Measurements from ENCODE around the gene APEX2. TPM values are rescaled to one million over a fixed set of nuclear protein-coding genes. Genes with fewer than 3 reads are reported as not detected.
A peak's percentile ranks its signal among the peaks of the same experiment; 100 is the strongest.

APEX2 gene
- total RNA-seq, 1 experiment from 2014 or later = 28.5 TPM

DNA sequence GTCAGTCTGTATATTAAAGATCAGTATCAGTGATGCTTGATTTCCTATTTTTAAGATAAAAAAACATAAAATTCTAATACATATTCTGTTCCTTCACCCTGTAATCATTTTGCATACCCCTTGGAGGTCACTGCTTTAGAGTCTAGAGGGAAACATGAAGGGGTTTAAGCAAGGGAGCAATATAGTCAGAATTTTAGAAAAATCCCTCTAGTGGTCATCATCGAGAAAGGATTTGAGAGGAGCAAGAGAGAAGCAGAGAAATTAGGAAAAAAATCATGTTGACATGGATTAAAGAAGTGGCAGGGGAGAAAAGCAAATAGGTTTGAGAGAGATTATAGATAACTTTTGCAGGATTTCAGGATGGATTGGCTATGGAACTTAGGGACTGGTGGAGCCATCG, 11.1 kb downstream of the APEX2 start:
- WGBS (ENCODE audit: extremely low coverage, insufficient read length, low lambda C conversion rate) = no CpG with 5 or more reads among the region's 2 CpGs
- Mint-ChIP-seq H3K27me3 (ENCODE audit: low read depth) (no peaks in the 10 kb centered on the region; the same call in 1 of the 2 replicates), H3K4me1 (peaks cover 0 to 4% of the 10 kb centered on the region in 2 experiments; a peak in 2 of 4 replicates), H3K27ac (no peak overlapping the region), H3K36me3 (ENCODE audit: insufficient read depth in 1 of 3, low read depth in 3 of 3) (peaks cover 7 to 14% (median 9%) of the 10 kb centered on the region in 3 experiments), H3K4me3 (no peak overlapping the region), H3K9me3 (peaks cover 24 to 33% of the 10 kb centered on the region in 2 experiments)
- Histone ChIP-seq H3K4ac (ENCODE audit: low read depth, low read length) (no peak overlapping the region), H3K4me2 (ENCODE audit: insufficient read depth, insufficient read length, low read length) (no peak overlapping the region), H3K79me2 (ENCODE audit: insufficient read depth, low read length) (no peaks in the 10 kb centered on the region), H3K27ac (ENCODE audit: insufficient read length, low read depth, low read length) (no peak overlapping the region), H3K23me2 (ENCODE audit: insufficient read length, low read depth, low read length, poor library complexity, severe bottlenecking) (no peaks in the 10 kb centered on the region), H2BK15ac (ENCODE audit: low read depth, low read length) (no peak overlapping the region), H3K56ac (ENCODE audit: insufficient read length, low read depth, low read length) (no peak overlapping the region), H4K91ac (ENCODE audit: insufficient read length, low read depth, low read length) (no peak overlapping the region), H3T11ph (ENCODE audit: low read length) (no peak overlapping the region), H2BK12ac (ENCODE audit: insufficient read length, low read depth, low read length) (no peak overlapping the region), H3K9ac (ENCODE audit: extremely low read depth, insufficient read length, low read length) (no peak overlapping the region), H2BK20ac (ENCODE audit: low read depth, low read length, poor library complexity, severe bottlenecking) (no peak overlapping the region), H4K8ac (replicated peaks; ENCODE audit: insufficient read length, low read depth, low read length) (no peak overlapping the region), H3K9me3 (ENCODE audit: control insufficient read depth, low read depth, low read length) (peaks cover 30% of the 10 kb centered on the region), H2AFZ (ENCODE audit: low read length) (no peak overlapping the region), H3K14ac (ENCODE audit: insufficient read depth, low read length) (no peak overlapping the region), H2BK120ac (ENCODE audit: low read depth, low read length, poor library complexity, severe bottlenecking) (no peak overlapping the region), H3K79me1 (ENCODE audit: insufficient read depth, low read depth, low read length, poor library complexity, severe bottlenecking) (no peaks in the 10 kb centered on the region), H4K20me1 (ENCODE audit: control insufficient read depth, insufficient read depth, insufficient read length) (no peaks in the 10 kb centered on the region), H3K4me1 (ENCODE audit: insufficient read depth, low read length) (no peaks in the 10 kb centered on the region), H3K18ac (ENCODE audit: insufficient read length, low read depth, low read length) (no peak overlapping the region), H3K27me3 (ENCODE audit: insufficient read depth, low read length) (no peaks in the 10 kb centered on the region), H2BK5ac (ENCODE audit: insufficient read length, low read length) (no peak overlapping the region), H2AK5ac (ENCODE audit: insufficient read length, low read length) (no peak overlapping the region), H4K5ac (ENCODE audit: insufficient read length, low read depth, low read length) (no peak overlapping the region), H3K23ac (ENCODE audit: insufficient read length, low read depth, low read length) (no peak overlapping the region)
- TF ChIP-seq, protein P1, sequence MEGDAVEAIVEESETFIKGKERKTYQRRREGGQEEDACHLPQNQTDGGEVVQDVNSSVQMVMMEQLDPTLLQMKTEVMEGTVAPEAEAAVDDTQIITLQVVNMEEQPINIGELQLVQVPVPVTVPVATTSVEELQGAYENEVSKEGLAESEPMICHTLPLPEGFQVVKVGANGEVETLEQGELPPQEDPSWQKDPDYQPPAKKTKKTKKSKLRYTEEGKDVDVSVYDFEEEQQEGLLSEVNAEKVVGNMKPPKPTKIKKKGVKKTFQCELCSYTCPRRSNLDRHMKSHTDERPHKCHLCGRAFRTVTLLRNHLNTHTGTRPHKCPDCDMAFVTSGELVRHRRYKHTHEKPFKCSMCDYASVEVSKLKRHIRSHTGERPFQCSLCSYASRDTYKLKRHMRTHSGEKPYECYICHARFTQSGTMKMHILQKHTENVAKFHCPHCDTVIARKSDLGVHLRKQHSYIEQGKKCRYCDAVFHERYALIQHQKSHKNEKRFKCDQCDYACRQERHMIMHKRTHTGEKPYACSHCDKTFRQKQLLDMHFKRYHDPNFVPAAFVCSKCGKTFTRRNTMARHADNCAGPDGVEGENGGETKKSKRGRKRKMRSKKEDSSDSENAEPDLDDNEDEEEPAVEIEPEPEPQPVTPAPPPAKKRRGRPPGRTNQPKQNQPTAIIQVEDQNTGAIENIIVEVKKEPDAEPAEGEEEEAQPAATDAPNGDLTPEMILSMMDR (conservative IDR thresholded peaks at IDR 0.05) = peak; percentile 52
- DNase-seq = no peak
